Brain microvascular endothelial cell (primary cell): ENCODE results near the gene ASIC2.

Experiments used
- DNase-seq: peaks from one replicate; pipeline ENCODE4 v3.0.0-alpha.2; 2020
- H3K27ac ChIP-seq: fragments of 250-450 bp; sonication (Bioruptor Pico); 2 replicates; pipeline ENCODE4 v1.5.1; 2020; ENCODE audit warnings: mild to moderate bottlenecking, moderate library complexity
- H3K27me3 ChIP-seq: fragments of 250-450 bp; sonication (Bioruptor Pico); replicated peaks from 2 replicates; pipeline ENCODE4 v1.5.1; 2020; ENCODE audit warnings: mild to moderate bottlenecking
- H3K36me3 ChIP-seq: fragments of 250-450 bp; sonication (Bioruptor Pico); replicated peaks from 2 replicates; pipeline ENCODE4 v1.5.1; 2020; ENCODE audit warnings: mild to moderate bottlenecking
- H3K4me3 ChIP-seq: 2 replicates; pipeline ENCODE4 v1.5.1; 2011; ENCODE audit warnings: low read depth, mild to moderate bottlenecking, control low read depth, low read length, moderate library complexity
- in situ Hi-C: cut with HindIII; loops from 2 replicates; pipeline ENCODE4 v1.10.0; 2017; ENCODE audit warnings: low sequenced_read_pairs, low pct_ligation_motif_present
- TF ChIP-seq, protein P1 (sequence below): IDR thresholded peaks from 2 replicates; pipeline ENCODE4 v1.5.1; 2011; ENCODE audit warnings: low read depth, mild to moderate bottlenecking, moderate library complexity, low read length, control low read depth, inconsistent platforms; ENCODE audit errors: missing control alignments

ASIC2 gene

GRCh38 chr17:33082529-33083173, 210.4 kb downstream of the ASIC2 start:
- no peak overlapping the region for H3K27ac ChIP-seq
- no peaks in the 10 kb centered on the region for H3K27me3 ChIP-seq
- TF ChIP-seq, protein P1, sequence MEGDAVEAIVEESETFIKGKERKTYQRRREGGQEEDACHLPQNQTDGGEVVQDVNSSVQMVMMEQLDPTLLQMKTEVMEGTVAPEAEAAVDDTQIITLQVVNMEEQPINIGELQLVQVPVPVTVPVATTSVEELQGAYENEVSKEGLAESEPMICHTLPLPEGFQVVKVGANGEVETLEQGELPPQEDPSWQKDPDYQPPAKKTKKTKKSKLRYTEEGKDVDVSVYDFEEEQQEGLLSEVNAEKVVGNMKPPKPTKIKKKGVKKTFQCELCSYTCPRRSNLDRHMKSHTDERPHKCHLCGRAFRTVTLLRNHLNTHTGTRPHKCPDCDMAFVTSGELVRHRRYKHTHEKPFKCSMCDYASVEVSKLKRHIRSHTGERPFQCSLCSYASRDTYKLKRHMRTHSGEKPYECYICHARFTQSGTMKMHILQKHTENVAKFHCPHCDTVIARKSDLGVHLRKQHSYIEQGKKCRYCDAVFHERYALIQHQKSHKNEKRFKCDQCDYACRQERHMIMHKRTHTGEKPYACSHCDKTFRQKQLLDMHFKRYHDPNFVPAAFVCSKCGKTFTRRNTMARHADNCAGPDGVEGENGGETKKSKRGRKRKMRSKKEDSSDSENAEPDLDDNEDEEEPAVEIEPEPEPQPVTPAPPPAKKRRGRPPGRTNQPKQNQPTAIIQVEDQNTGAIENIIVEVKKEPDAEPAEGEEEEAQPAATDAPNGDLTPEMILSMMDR = no peak
- H3K36me3 ChIP-seq = no peaks in the 10 kb centered on the region
- no peak for DNase-seq
- H3K4me3 ChIP-seq = no peak overlapping the region
- in situ Hi-C loops = no loop called here

DNA sequence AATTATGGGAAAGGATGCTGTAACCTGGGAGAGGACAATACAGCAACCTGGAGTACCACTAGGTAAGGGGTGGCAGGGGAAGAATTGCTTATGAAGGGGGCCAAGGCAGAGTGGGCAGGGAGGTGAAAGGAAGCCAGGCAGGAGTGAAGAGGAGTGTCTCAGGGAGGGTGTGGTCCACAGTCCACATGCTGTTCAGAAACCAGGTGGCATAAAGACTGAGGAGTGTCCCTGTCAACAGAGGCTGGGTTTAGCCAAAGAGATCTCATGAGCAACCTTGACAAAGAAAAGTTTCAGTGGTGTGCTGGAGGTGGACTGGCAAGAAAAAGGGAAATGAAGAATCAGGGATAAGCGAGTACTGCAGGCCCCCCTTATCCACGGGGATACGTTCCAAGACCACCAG, 213.0 kb downstream of the ASIC2 start:
- TF ChIP-seq, protein P1 = no peak
- Histone ChIP-seq H3K36me3 (no peaks in the 10 kb centered on the region), H3K4me3 (no peak overlapping the region), H3K27ac (no peak overlapping the region), H3K27me3 (no peaks in the 10 kb centered on the region)
- no peak for DNase-seq
- in situ Hi-C loops = no loop called here

DNA sequence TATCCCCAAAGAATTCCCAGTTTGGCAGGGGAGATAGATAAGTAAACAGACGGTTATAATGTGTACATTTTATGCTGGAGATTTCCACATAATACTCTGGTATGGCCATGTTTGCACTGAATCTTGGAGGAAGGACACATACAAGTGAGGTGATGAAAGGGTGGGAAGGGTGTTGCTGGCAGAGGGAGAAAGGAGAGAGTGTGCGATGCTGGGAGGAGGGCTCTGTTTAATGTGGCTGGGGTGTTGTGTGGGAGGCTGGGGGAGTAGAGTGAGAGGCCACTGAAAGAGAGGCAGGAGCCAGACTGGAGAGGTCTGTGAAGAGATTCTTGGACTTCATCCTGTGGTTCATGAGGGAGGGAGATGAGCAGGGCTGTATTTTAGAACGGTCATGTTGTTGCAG, 213.9 kb downstream of the ASIC2 start:
- no peaks in the 10 kb centered on the region for H3K36me3 ChIP-seq
- H3K27me3 ChIP-seq = no peaks in the 10 kb centered on the region
- no peak overlapping the region for H3K27ac ChIP-seq
- no peak overlapping the region for H3K4me3 ChIP-seq
- DNase-seq = no peak
- in situ Hi-C loops = no loop called here
- TF ChIP-seq, protein P1 = no peak

- in situ Hi-C loops = no loop called here
- no peak for DNase-seq
- Histone ChIP-seq H3K27me3 (no peaks in the 10 kb centered on the region), H3K4me3 (no peak overlapping the region), H3K27ac (no peak overlapping the region), H3K36me3 (no peaks in the 10 kb centered on the region)
- TF ChIP-seq, protein P1 = no peak
Observed at GRCh38 chr17:33076979-33077378, 216.1 kb downstream of the ASIC2 start.

DNA sequence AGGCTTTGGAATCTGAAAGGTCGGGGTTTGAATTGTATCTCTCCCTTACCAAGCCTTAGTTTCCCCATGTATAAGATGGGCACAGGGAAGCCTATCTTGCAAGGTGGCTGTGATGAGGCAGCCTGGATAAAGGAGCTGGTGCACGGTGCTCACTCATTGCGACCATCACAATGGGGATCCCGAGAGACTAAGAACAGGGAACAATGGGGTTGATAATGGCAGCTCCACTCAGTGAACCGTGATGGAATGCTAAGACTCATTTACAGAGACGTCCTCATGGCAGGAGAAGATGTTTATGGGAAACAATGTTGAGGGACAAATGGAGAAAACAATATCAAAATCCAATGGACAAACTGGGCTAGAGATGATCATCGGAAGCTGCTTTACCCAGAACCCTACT, 219.7 kb downstream of the ASIC2 start:
- Histone ChIP-seq H3K4me3 (no peak overlapping the region), H3K27ac (no peak overlapping the region), H3K36me3 (no peaks in the 10 kb centered on the region), H3K27me3 (no peaks in the 10 kb centered on the region)
- in situ Hi-C loops = no loop called here
- no peak for DNase-seq
- TF ChIP-seq, protein P1 = no peak
